Measurements from ENCODE around the gene HSD17B11.

HSD17B11 gene, protein sequence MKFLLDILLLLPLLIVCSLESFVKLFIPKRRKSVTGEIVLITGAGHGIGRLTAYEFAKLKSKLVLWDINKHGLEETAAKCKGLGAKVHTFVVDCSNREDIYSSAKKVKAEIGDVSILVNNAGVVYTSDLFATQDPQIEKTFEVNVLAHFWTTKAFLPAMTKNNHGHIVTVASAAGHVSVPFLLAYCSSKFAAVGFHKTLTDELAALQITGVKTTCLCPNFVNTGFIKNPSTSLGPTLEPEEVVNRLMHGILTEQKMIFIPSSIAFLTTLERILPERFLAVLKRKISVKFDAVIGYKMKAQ

DNA sequence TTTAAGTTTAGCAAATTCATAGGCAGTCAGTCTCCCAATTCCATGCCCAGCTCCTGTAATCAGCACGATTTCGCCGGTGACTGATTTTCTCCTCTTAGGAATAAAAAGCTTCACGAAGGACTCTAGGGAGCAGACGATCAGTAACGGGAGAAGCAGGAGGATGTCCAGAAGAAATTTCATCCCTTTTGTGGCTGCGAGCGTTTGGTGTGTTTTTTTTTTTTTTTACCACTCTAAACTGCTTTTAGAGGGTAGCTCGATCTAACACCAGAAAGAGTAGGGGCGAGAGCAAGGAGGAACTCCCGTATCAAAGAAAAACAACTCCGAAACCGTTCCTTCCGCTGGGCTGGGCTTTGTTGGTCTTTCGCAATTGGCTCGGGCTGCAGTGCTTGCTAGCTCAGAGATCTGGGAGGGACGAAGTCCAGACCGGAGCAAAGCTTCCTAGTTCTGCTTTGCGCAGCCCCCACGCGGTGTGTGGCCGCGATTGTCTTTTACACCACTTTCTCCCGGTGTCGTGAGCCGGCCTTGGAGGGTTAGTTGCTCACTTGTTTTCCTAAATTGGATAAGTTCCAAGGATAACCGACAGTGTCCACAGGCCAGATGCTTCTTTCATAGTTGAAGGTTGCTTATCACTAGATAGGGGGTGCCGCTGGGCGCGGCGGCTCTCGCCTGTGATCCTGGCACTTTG, at the start of gene HSD17B11:
HSD17B11 (minus strand) TSS at position 298 of the 685 bp plus-strand sequence; CDS start at position 180, 118 bp downstream.
- TF ChIP-seq, protein P1, sequence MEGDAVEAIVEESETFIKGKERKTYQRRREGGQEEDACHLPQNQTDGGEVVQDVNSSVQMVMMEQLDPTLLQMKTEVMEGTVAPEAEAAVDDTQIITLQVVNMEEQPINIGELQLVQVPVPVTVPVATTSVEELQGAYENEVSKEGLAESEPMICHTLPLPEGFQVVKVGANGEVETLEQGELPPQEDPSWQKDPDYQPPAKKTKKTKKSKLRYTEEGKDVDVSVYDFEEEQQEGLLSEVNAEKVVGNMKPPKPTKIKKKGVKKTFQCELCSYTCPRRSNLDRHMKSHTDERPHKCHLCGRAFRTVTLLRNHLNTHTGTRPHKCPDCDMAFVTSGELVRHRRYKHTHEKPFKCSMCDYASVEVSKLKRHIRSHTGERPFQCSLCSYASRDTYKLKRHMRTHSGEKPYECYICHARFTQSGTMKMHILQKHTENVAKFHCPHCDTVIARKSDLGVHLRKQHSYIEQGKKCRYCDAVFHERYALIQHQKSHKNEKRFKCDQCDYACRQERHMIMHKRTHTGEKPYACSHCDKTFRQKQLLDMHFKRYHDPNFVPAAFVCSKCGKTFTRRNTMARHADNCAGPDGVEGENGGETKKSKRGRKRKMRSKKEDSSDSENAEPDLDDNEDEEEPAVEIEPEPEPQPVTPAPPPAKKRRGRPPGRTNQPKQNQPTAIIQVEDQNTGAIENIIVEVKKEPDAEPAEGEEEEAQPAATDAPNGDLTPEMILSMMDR (IDR thresholded peaks at IDR 0.05), result no peak; the same call in 1 of the 2 replicates

DNA sequence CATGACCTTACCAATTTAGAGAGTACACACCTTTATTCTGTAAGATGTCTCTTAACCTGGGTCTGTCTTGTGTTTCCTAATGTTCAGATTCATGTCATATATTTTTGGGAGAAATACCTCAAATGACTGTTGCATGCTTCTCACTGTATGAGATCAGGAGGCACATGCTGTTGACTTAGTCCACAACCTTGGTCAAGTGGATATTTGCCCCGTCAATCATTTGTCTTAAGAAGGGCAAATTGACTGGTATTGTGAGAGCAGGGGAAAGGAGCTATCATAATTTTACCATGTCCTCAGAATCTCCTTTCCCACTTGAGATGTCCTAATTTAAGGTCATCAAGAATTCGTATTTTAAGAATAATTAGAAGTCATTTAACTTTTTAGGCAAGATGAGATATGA, 42.4 kb upstream of the HSD17B11 start:
- TF ChIP-seq, protein P1 (IDR thresholded peaks at IDR 0.05), result no peak

DNA sequence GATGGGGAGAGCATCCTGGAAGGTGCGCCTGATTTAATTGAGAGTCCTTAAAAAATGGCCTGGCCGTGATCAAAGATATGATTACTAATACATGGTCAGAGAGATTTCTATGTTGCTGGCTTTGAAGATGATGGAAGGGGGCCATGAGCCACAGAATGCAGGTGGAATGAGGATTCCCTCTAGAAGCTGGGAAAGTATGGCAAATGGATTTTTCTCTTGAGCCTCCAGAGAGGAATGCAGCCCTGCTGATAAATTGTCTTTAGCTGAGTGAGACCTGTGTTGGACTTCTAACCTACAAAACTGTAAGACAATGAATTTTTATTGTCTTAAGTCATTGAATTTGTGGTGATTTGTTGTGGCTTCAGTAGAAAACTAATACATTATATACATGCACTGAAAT, 39.0 kb upstream of the HSD17B11 start:
- TF ChIP-seq, protein P1 (IDR thresholded peaks at IDR 0.05), result no peak

DNA sequence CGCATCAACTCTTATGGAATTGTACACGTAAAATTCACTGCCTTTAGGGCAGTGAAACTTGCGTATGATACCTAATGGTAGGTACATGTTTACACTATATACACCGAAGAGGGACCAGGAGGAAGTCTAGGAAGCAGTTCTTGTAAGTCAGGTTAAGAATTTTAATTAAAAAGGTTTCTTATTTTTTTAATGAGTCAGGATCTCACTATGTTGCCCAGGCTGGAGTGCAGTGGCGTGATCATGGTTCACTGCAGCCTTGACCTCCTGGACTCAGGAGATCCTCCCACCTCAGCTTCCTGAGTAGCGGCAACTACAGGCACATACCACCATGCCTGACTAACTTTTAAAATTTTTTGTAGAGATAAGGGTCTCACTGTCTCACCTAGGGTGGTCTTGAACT, 38.0 kb upstream of the HSD17B11 start:
- TF ChIP-seq, protein P1 (IDR thresholded peaks at IDR 0.05), result no peak

DNA sequence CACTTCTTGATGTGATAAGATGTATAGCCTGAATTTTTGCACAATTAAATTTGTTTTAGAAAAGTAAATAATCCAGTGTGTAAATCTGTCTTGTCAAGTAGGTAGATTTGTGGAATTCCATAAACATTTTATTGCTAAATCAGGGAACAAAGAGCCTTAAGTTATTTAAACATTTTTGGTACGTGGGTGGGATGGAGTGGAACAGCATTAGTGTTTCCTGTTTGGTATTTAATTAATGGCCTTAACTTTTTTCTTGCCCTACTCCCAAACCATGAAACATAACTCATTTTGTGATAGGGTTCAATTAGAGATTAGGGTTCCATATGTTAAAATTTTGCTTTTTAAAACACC, 36.5 kb upstream of the HSD17B11 start:
- TF ChIP-seq, protein P1 (IDR thresholded peaks at IDR 0.05), result no peak

DNA sequence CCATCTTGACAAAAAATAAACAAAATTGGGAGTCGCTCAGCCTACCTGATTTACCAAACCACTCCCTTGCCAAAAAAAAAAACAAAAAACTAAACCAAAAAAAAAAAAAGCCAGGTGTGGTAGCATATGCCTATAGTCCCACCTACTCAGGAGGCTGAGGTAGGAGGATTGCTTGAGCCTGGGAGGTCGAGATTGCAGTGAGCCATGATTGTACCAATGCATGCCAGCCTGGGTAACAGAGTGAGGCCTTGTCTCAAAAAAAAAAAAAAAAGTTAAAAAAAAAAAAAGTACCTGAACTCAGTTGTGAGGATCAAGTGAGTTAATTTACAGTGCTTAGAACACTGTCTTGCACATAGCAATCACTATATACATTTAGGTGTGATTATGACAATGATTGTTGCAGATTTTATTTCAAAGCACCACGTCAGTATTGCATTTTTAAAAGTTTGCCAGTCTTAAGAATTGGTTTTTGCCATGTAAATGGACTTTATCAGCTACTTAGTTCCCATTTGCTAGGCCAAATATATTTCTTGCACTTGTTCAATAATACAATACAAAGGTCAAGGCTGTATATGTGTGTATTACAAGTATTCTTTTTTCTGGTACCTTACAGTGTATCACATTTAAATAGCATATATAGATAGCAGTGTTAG, 36.0 kb upstream of the HSD17B11 start:
- TF ChIP-seq, protein P1 (IDR thresholded peaks at IDR 0.05), result no peak

DNA sequence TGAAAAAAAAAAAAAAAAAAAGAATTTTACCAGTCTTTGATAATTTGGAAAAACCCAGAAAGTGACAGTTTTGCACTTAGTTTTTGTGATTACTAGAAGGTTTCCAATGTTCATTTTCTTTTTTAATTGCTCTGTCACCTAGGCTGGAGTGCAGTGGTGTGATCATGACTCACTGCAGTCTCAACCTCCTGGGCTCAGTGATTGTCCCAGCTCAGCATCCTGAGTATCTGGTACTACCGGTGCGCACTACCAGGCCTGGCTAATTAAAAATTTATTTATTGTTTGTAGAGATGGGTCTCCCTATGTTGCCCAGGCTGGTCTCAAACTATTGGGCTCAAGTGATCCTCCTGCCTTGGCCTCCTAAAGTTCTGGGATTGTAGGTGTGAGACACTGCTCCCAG, 34.7 kb upstream of the HSD17B11 start:
- TF ChIP-seq, protein P1 (IDR thresholded peaks at IDR 0.05), result no peak

Data from LNCAP (cell line).